Osteocyte (in vitro differentiated cells): ENCODE measurements around the gene ZDHHC17. TPM values are rescaled to one million over a fixed set of nuclear protein-coding genes. Genes with fewer than 3 reads are reported as not detected.

Experiments used
- DNase-seq: peaks from one replicate; pipeline ENCODE4 v3.0.0; 2021; ENCODE audit warnings: mixed read lengths; ENCODE audit not compliant: unreplicated experiment; ENCODE audit errors: extremely low spot score
- H3K27ac Mint-ChIP-seq: one replicate; pipeline ENCODE4 v1.8.0; 2021; ENCODE audit warnings: mild to moderate bottlenecking, mixed read lengths; ENCODE audit not compliant: unreplicated experiment
- H3K27me3 Mint-ChIP-seq: one replicate; pipeline ENCODE4 v1.8.0; 2021; ENCODE audit warnings: mixed read lengths; ENCODE audit not compliant: unreplicated experiment
- H3K36me3 Mint-ChIP-seq: one replicate; pipeline ENCODE4 v1.8.0; 2021; ENCODE audit warnings: mixed read lengths; ENCODE audit not compliant: unreplicated experiment
- H3K4me1 Mint-ChIP-seq: one replicate; pipeline ENCODE4 v1.8.0; 2021; ENCODE audit warnings: mixed read lengths; ENCODE audit not compliant: unreplicated experiment
- H3K4me3 Mint-ChIP-seq: one replicate; pipeline ENCODE4 v1.8.0; 2021; ENCODE audit warnings: mild to moderate bottlenecking, moderate library complexity, mixed read lengths; ENCODE audit not compliant: unreplicated experiment
- H3K9me3 Mint-ChIP-seq: one replicate; pipeline ENCODE4 v1.8.0; 2021; ENCODE audit warnings: mixed read lengths; ENCODE audit not compliant: unreplicated experiment
- total RNA-seq: library from RNA; stranded (reverse); gene quantifications from 2 replicates; pipeline ENCODE4 v1.2.1, GENCODE V29; 2021
- TF ChIP-seq, protein P1 (sequence below): fragments of 200-600 bp; sonication (generic); IDR thresholded peaks from 2 replicates; pipeline ENCODE4 v1.5.0; 2021; ENCODE audit warnings: antibody characterized with exemption, mild to moderate bottlenecking, moderate library complexity

Gene ZDHHC17
- total RNA-seq, 1 donor from 2014 or later, result 44.3 TPM

GRCh38 chr12:76787689-76788088 lies 23.8 kb downstream of the ZDHHC17 start:
- H3K36me3 Mint-ChIP-seq, result peaks cover 4% of the 10 kb centered on the region
- no peak overlapping the region for H3K4me3 Mint-ChIP-seq
- H3K27ac Mint-ChIP-seq, result no peak overlapping the region

DNA sequence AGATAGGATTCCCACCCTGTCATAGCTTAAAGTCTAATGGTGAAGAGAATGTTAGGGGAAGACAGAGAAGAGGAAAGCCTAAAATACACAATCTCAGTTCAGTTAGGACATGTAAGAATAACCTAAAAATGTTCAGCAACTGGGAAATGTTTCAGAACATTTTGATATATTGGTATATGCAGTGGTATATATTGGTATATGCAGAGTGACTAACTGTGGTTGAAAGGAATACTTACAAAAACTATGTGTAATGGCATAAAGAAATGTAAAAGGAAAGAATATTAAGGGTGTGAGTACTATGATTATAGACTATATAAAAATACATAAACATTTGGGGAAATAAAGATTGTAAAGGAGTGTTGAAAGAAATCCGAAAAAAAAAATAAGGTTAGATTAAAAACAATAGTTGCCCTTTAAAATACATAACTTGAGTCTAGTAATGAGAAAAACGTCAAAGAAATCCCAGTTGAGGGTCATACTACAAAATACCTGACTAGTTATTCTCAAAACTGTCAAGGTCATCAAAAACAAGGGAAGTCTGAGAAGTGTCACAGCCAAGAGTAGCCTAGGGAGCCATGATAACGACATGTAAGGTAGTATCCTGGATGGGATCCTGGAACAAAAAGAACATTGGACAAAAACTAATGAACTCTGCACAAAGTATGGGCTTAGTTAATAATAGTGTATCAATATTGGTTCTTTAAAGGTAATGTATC lies 25.6 kb downstream of the ZDHHC17 start:
- TF ChIP-seq, protein P1, sequence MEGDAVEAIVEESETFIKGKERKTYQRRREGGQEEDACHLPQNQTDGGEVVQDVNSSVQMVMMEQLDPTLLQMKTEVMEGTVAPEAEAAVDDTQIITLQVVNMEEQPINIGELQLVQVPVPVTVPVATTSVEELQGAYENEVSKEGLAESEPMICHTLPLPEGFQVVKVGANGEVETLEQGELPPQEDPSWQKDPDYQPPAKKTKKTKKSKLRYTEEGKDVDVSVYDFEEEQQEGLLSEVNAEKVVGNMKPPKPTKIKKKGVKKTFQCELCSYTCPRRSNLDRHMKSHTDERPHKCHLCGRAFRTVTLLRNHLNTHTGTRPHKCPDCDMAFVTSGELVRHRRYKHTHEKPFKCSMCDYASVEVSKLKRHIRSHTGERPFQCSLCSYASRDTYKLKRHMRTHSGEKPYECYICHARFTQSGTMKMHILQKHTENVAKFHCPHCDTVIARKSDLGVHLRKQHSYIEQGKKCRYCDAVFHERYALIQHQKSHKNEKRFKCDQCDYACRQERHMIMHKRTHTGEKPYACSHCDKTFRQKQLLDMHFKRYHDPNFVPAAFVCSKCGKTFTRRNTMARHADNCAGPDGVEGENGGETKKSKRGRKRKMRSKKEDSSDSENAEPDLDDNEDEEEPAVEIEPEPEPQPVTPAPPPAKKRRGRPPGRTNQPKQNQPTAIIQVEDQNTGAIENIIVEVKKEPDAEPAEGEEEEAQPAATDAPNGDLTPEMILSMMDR, result no peak
- no peak for DNase-seq
- Mint-ChIP-seq H3K9me3 (peaks cover 3% of the 10 kb centered on the region), H3K36me3 (peaks cover 4% of the 10 kb centered on the region), H3K4me3 (no peak overlapping the region), H3K27me3 (no peaks in the 10 kb centered on the region), H3K4me1 (peaks cover 16% of the 10 kb centered on the region), H3K27ac (no peak overlapping the region)

More at GRCh38 chr12:76787689-76788088, 23.8 kb downstream of the ZDHHC17 start:
- DNase-seq, result no peak
- TF ChIP-seq, protein P1, result no peak
- Mint-ChIP-seq H3K27me3 (no peaks in the 10 kb centered on the region), H3K9me3 (peaks cover 3% of the 10 kb centered on the region), H3K4me1 (peaks cover 27% of the 10 kb centered on the region)

GRCh38 chr12:76790564-76791552 lies 26.9 kb downstream of the ZDHHC17 start:
- Mint-ChIP-seq H3K4me1 (peaks cover 4% of the 10 kb centered on the region), H3K9me3 (peaks cover 3% of the 10 kb centered on the region), H3K27me3 (no peaks in the 10 kb centered on the region), H3K27ac (no peak overlapping the region), H3K36me3 (peaks cover 4% of the 10 kb centered on the region), H3K4me3 (no peak overlapping the region)
- TF ChIP-seq, protein P1, result peak; percentile 73
- no peak for DNase-seq

DNA sequence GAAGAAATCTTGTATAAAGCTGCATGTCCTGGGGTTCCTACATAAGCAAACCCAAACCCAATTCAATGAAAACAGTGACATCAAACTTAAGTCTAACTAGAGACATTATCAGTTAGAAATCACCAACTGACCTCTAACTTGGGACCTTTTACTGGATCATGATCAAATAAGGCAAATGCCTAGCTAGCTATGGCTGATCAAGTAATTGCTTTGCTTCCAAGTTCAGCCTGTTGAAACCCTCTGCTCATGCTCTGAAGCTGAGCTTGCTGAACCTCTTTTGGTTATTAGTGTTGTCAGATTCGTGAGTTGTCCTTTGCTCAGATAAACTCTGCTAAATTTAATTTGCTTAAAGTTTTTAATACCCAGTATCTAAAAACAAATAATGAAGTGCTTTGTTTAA lies 28.9 kb downstream of the ZDHHC17 start:
- Mint-ChIP-seq H3K4me1 (peaks cover 2% of the 10 kb centered on the region), H3K36me3 (no peaks in the 10 kb centered on the region), H3K9me3 (no peaks in the 10 kb centered on the region), H3K27me3 (no peaks in the 10 kb centered on the region), H3K4me3 (no peak overlapping the region), H3K27ac (no peak overlapping the region)
- no peak for DNase-seq
- TF ChIP-seq, protein P1, result no peak

DNA sequence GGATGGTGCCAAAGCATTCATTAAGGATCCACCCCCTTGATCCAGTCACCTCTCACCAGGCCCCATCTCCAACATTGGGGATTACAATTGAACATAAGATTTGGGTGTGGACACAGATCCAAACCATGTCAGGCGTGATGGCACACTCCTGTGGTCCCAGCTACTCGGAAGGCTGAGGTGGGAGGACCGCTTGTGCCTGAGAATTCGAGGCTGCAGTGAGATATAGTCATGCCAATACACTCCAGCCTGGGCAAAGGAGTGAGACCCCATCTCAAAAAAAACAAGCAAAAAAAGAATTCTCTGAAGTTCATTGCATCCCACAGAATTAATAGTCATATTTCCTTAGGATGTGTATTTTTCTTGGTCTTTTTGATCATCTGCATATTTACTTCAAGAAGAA lies 34.9 kb downstream of the ZDHHC17 start:
- TF ChIP-seq, protein P1, result no peak
- peaks cover 12% of the 10 kb centered on the region for H3K9me3 Mint-ChIP-seq
- H3K36me3 Mint-ChIP-seq, result peaks cover 33% of the 10 kb centered on the region
- no peak overlapping the region for H3K27ac Mint-ChIP-seq
- no peaks in the 10 kb centered on the region for H3K27me3 Mint-ChIP-seq
- DNase-seq, result no peak
- no peak overlapping the region for H3K4me3 Mint-ChIP-seq
- no peaks in the 10 kb centered on the region for H3K4me1 Mint-ChIP-seq
